Ovary (tissue), 3 donors: ENCODE results near the gene TNS3.

ENCODE experiments used
- POLR2A ChIP-seq: fragments of 450-650 bp; IDR thresholded peaks from one replicate; pipeline ENCODE4 v1.6.1; 2017; ENCODE audit warnings: antibody characterized with exemption, mild to moderate bottlenecking, moderate library complexity
- TF ChIP-seq, protein P1 (sequence below), 3 donors: fragments of 450-650 bp in 2 of 3; fragments of 200-600 bp in 1 of 3; IDR thresholded peaks; one replicate each; pipeline versions ENCODE4 v1.5.1 to v1.8.0; 2016 to 2022; ENCODE audit warnings: antibody characterized with exemption in 3 of 3, mild to moderate bottlenecking in 1 of 3
- donor health status: DM: no; HTN: no; CAD: no.

DNA sequence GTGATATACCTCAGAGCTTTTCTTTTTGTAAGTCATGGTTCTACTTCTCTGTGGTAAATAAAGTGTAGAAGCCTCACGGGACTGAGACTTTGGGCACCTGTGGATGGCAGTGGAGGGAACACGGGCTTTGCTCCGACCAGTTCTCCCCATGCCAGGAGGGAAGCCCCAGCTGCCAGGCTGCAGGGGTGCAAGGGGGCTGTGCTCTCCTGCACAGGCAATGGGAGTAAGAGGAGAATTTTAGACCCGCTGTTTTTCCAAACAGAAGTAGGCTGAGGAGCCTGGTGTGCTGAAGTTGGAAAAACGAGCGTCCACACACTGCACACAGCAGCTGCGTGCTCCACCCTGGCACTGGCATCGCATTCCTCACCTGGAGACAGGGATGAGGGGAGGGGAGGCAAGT lies 282.4 kb downstream of the TNS3 start:
- TF ChIP-seq, protein P1, sequence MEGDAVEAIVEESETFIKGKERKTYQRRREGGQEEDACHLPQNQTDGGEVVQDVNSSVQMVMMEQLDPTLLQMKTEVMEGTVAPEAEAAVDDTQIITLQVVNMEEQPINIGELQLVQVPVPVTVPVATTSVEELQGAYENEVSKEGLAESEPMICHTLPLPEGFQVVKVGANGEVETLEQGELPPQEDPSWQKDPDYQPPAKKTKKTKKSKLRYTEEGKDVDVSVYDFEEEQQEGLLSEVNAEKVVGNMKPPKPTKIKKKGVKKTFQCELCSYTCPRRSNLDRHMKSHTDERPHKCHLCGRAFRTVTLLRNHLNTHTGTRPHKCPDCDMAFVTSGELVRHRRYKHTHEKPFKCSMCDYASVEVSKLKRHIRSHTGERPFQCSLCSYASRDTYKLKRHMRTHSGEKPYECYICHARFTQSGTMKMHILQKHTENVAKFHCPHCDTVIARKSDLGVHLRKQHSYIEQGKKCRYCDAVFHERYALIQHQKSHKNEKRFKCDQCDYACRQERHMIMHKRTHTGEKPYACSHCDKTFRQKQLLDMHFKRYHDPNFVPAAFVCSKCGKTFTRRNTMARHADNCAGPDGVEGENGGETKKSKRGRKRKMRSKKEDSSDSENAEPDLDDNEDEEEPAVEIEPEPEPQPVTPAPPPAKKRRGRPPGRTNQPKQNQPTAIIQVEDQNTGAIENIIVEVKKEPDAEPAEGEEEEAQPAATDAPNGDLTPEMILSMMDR (IDR thresholded peaks at IDR 0.05) = no peak
- no peak for TF ChIP-seq POLR2A
